ENCODE data around the gene GIPR.
"Not testable (repeated sequence)": the region's sequence is repeated elsewhere in the genome, so short reads cannot be mapped to it uniquely, and the experiment has no call there.

Gene GIPR

GRCh38 chr19:45667620-45668341 is at the start of gene GIPR:
TSS of gene GIPR (plus strand) at chr19:45668221. CDS start at chr19:45669521, 1,300 bp downstream.
- peak; percentile 85 for DNase-seq

GRCh38 chr19:45621389-45621788 is 46.6 kb upstream of the GIPR start:
- DNase-seq: no peak

DNA sequence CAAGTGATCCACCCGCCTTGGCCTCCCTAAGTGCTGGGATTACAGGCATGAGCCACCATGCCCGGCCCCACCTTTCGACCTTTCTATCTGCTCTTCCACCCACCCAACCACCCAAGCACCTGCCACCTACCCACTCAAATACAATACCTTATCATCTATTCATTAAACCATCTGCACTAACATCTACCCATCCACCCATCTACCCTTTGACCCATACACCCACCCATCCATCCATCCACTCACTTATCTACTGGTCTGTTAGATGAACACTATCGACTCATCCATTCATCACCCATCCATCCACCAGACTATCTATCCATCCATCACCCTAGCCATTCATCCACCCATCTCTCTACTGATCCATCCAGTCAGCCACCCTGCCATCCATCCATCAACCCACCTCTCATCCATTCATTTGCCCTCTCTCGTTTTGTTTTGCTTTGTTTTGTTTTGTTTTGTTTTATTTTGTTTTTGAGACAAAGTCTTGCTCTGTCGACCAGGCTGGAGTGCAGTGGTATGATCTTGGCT is 46.0 kb upstream of the GIPR start:
- no peak for DNase-seq

DNA sequence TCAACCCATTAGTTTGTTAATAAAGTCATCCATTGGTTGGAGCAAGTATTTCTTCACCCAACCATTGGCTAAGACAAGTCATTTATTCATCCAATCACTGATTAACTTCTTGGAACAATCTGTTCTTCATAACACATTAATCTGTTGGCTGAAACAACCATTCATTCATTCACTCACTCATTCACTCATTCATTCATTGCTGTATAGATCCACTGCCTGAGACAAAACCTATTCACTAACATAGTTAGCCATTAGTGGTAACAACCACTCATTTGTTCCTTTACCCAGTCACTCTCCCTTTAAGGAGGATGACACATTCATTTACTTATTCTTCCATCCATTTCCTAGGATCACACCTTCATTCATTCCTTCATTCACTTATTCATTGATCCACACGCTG is 44.0 kb upstream of the GIPR start:
- no peak for DNase-seq

DNA sequence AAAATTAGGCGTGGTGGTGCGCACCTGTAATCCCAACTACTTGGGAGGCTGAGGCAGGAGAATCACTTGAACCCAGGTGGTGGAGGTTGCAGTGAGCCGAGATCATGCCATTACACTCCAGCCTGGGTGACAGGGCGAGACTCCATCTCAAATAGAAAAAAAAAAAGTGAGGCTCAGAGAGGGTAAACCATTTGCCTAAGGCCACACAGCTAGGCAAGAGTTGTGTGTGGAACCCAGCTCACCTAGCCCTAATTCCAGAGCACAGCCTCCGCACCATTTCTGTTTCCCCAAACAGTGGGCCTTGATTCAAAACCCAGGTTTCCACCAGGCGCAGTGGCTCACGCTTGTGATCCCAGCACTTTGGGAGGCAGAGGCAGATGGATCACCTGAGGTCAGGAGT is 39.8 kb upstream of the GIPR start:
- DNase-seq: not testable (repeated sequence)

GRCh38 chr19:45629704-45630103 is 38.3 kb upstream of the GIPR start:
- DNase-seq: no peak

- peak; percentile 50 for DNase-seq
These were observed 37.6 kb upstream of the GIPR start for GRCh38 chr19:45630463-45630862.

DNA sequence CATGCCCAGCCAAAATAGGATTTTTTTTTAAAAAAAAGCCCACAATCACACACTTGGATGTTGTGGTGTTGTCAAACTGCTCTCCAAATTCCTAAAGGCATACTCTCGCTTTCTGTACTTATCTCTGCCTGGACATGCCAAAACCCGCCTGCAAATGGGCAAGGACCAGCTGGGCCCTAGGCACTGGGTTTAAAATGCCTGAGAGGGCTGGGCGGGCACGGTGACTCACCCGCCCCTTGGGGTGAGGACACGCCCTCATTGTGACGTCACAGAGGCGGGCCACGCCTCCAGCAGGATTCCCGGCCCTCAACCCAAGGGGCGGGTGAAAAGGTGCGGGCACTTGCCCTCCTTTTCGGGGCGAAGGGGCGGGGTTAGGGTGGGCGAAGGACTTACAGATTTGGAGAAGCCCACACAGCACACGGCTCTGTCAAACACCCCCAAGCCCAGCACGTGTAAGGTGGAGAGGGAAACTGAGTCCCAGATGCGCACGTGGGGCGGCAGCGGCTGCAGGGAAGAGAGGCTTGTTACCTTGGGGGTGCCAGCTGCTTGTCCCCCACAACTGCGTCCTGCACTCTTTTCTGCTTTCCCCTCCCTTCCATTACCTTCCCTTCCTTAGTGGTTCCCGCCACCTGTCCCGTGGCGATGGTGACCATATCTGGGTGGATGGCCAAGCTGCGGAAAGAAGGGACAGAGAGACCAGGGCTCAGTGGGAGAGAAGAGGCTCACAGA is 35.4 kb upstream of the GIPR start:
- peak; percentile 73 for DNase-seq

- DNase-seq: no peak
These were observed 31.7 kb upstream of the GIPR start for GRCh38 chr19:45636275-45636674.

GRCh38 chr19:45636902-45637301 is 31.1 kb upstream of the GIPR start:
- DNase-seq: no peak

DNA sequence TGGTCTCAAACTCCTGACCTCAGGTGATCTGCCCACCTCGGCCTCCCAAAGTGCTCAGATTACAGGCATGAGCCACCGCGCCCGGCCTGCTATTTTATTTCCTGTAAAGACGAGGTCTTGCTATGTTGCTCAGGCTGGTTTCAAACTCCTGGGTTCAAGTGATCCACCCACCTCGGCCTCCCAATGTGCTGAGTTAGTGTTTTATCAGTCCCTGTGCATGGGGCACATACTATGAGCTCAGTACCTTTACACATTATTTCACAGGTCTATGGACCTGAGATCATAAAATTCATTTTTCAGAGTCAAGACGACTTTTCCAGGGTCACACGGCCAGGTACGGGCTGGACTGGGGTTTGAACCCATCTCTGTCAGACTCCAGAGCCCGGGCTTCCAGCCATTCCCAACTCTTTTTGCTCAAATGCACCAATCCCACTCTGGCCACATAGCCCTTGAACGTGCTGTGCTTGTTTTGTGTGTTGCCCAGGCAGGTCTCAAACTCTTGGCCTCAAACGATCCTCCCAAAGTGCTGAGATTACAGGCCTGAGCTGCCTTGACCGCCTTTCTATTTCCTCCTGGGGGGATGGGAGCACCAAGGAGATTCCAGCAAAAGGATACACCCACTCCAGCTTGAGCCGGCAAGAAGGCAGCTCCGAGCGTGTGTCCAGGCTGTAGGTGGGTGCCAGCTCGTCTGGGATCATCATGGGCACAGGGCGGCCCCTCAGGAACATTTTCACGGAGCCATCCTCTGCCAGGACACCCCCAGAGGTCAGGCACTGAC is 29.9 kb upstream of the GIPR start:
- no peak for DNase-seq

GRCh38 chr19:45638930-45639729 is 28.9 kb upstream of the GIPR start, which contains the start of gene EML2:
TSS of gene EML2 (minus strand) at chr19:45639397. CDS start at chr19:45639376, 21 bp downstream.
- peak; percentile 74 for DNase-seq

DNA sequence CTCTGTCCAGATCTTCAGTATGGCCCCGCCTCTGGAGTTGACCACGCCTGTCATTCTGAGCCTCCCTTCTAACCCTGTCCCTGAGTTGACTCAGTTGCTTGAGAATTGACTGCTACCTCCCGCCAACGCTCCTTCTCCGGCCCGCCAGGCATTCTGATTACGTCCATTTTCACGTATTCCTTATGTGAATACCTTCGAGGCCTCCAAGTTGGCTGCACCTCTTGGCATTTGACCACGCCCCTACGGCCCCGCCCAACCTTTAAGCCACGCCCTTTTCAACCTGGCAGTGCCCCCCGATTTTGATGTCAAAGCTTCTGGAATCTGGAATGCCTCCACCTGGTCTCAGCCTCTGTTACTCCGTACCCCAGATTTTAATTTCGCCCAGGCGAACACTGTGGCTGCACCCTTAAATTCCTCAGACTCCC is 27.2 kb upstream of the GIPR start:
- peak; percentile 74 for DNase-seq

DNA sequence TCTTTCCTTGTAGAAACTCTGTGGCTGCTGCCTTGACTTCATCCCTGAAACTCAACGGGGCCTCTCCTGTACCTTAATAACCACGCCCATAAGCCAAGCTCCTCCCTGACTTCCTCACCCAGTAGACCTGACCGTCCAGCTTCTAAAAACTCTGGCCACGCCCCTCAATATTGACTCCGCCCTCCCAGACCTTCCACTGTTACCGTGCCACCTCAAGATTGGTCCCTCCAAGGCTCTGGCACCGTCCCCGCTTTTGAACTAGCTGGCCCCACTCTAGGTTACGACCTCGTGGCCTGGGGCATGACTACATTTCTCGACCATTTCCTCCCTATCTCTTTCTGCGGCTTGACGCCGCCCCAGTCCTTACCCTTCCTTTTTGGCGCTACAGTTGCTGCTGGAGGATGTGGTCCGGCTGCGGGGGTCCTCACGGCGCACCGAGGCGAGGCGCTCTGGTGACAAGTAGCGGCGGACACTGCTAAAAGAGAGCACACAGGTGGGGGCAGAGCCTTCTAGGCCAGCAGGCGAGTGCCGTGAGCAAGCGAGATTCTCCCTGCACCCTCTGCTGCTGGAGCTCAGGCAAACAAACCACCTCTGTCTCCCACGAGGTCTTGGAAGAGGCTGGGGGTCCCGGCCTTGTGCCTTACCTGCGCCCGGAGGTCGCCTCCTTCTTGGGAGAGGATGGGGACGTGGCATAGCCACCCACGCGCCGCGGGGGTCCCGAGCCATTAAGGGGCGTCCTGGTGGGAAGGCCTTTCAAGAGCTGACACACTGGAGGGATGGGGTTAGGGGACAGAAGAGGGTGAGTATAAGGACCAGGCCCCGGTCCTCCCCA is 26.5 kb upstream of the GIPR start:
- DNase-seq: peak; percentile 95

DNA sequence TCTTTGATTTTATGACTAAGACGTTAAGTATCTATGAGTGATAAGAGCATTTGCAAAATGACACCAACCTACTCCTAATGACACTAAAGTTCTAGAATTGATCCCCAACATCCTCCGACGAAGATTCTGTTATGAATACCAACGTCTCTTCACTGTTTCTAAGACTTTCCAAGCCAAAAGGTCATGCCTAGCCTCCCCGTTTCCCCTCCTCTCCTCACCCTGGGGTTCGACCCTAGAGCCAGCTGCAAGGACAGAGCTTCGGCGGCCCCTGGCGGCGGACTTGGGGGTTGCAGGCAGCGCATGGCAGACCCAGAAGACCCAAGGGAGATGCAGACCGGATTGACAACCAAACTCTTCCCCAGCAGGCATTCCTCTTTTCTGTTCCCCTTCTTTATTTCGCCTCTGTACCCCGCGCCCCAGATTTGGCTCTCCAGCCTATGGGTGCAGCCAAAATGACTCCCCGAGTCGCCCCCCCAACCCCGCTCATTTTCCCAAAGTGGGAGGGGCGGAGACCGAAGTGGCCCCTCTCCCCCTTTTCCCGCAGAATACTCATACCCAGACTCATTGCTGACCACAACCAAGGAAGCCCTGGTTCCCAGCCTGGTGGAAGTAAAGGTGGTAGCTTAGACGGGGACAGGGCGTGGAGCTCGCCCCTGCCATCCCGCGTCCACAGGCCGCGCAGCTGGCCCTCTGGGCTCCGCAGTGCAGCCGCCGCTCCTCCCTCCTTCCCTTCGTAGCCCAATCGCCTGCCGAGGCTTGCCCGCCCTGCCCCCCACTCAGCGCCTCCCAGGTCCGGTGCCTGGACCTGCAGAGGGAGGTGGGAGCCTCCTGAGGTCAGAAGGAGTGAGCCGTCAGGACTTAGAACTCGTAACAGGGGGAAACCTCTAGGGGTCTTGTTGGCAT is 24.7 kb upstream of the GIPR start:
- DNase-seq: peak; percentile 97

GRCh38 chr19:45643927-45644771 is 23.9 kb upstream of the GIPR start:
- DNase-seq: no peak

GRCh38 chr19:45645068-45645630 is 22.9 kb upstream of the GIPR start:
- DNase-seq: no peak

- DNase-seq: peak; percentile 89
These were observed 22.2 kb upstream of the GIPR start for GRCh38 chr19:45645631-45646344.

All from stimulated activated CD4-positive, alpha-beta T cell treated with anti-CD3 and anti-CD28 coated beads, Interleukin-15, amount 100 ng/mL, for 24 hours (primary cell).